ENCODE results near the gene PHF2. TPM values are rescaled to one million over a fixed set of nuclear protein-coding genes. Genes with fewer than 3 reads are reported as not detected.

The PHF2 gene
- polyA plus RNA-seq, 1 of the 3 experiments (the other 2 are of a cell fraction), result 11.2 TPM

DNA sequence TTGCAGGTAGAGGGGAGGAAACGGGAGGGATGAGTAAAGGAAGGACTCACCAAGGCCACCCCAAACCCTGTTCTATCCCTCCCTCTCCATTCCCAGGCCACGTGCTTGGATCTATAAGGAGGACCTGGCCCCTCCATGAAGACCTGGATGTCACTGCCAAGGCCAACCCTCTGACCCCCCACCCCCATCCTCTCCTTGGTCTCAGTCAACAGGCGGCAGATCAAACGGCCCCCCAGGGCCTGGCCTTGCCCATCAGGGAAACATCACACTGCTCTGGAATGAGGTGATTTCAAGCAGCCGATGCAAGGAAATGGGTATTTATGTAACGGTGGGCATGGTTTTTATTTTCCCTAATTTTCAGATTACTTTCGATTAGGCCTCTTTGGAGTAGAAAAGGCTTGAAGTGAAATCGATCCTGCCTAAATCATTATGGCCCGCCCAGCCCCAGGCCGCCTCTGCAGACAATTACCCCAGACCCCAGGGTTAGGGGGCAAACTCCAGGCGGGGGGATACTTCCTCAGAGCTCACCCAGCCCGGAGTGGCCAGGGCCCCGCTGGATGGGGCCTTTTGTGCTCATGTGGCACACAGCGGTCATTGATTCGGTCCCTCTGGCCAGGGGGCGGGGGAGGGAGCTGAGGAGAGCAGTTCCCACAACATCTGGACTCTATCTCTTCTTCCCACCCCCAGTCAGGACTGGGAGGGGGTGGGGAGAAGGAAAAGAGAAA, 125.3 kb downstream of the PHF2 start:
- Histone ChIP-seq H3K9ac (no peak overlapping the region), H3K4me3 (ENCODE audit: low read depth in 2 of 2, low read length in 1 of 2) (no peak overlapping the region), H3K36me3 (replicated peaks in 1 of 2; ENCODE audit: control insufficient read depth in 1 of 2, insufficient read depth in 2 of 2, low read length in 1 of 2) (no peaks in the 10 kb centered on the region), H2AFZ (ENCODE audit: low read depth) (no peak overlapping the region), H3K9me2 (no peaks in the 10 kb centered on the region), H3K4me1 (ENCODE audit: control insufficient read depth in 1 of 2, insufficient read depth in 2 of 2, low read depth in 1 of 2, low read length in 1 of 2) (no peaks in the 10 kb centered on the region), H3K4me2 (no peak overlapping the region), H3K9me3 (no peaks in the 10 kb centered on the region), H3K27me3 (ENCODE audit: insufficient read depth) (no peaks in the 10 kb centered on the region), H3K79me2 (ENCODE audit: insufficient read depth) (no peaks in the 10 kb centered on the region), H3F3A (replicated peaks; ENCODE audit: insufficient read depth) (no peaks in the 10 kb centered on the region), H4K20me1 (ENCODE audit: insufficient read depth) (no peaks in the 10 kb centered on the region), H3K27ac (ENCODE audit: low read depth in 2 of 2, low read length in 1 of 2) (no peak overlapping the region)
- no peak for DNase-seq
- WGBS (ENCODE audit: low lambda C conversion rate), result 39% methylated on average over 16 of the region's 16 CpGs
- ChIA-PET POLR2A (no interaction called here), CTCF (interaction anchor here (1.3 kb wide), 1 partner anchor 11 kb away, joined by 5 read pairs; no protein-coding TSS in a partner anchor)
- no peak for TF ChIP-seq ELF1 (IDR thresholded peaks at IDR 0.05)
- TF ChIP-seq RAD21 (IDR thresholded peaks at IDR 0.05; ENCODE audit: low read length), result no peak
- TF ChIP-seq EZH2phosphoT487 (IDR thresholded peaks at IDR 0.05; ENCODE audit: borderline replicate concordance, low read depth), result no peak

DNA sequence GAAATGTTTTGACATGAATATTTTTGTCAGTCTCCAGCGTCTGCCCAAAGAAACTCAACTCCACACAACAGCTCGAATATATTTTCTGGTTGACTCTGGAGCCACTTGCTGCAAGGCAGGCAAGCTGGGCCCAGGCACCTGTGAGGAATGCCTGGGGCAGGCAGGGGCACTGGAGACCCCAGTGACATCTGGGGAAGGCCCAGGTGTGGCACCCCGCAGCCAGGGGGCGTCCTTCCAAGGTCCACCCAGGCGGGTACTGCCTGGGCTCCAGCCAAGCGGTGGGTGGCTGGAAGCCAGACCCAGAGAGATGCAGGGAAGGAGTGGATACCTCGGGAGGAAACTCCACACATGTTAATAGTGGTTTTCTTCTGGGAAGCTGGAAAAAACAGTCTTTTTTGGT, 125.9 kb downstream of the PHF2 start:
- WGBS (ENCODE audit: low lambda C conversion rate), result 39% methylated on average over 7 of the region's 7 CpGs
- H3K4me2 ChIP-seq, result no peak overlapping the region
- no peaks in the 10 kb centered on the region for H3F3A ChIP-seq (replicated peaks; ENCODE audit: insufficient read depth)
- no peaks in the 10 kb centered on the region for H3K79me2 ChIP-seq (ENCODE audit: insufficient read depth)
- H2AFZ ChIP-seq (ENCODE audit: low read depth), result no peak overlapping the region
- H4K20me1 ChIP-seq (ENCODE audit: insufficient read depth), result no peaks in the 10 kb centered on the region
- TF ChIP-seq, protein P1, sequence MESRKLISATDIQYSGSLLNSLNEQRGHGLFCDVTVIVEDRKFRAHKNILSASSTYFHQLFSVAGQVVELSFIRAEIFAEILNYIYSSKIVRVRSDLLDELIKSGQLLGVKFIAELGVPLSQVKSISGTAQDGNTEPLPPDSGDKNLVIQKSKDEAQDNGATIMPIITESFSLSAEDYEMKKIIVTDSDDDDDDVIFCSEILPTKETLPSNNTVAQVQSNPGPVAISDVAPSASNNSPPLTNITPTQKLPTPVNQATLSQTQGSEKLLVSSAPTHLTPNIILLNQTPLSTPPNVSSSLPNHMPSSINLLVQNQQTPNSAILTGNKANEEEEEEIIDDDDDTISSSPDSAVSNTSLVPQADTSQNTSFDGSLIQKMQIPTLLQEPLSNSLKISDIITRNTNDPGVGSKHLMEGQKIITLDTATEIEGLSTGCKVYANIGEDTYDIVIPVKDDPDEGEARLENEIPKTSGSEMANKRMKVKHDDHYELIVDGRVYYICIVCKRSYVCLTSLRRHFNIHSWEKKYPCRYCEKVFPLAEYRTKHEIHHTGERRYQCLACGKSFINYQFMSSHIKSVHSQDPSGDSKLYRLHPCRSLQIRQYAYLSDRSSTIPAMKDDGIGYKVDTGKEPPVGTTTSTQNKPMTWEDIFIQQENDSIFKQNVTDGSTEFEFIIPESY (IDR thresholded peaks at IDR 0.05; ENCODE audit: borderline replicate concordance, low read depth), result no peak
- no peak for TF ChIP-seq ELF1 (IDR thresholded peaks at IDR 0.05)
- TF ChIP-seq SMC3 (IDR thresholded peaks at IDR 0.05; ENCODE audit: low read depth, low read length), result no peak
- no peak for TF ChIP-seq TCF12 (IDR thresholded peaks at IDR 0.05)
- TF ChIP-seq, protein P2, sequence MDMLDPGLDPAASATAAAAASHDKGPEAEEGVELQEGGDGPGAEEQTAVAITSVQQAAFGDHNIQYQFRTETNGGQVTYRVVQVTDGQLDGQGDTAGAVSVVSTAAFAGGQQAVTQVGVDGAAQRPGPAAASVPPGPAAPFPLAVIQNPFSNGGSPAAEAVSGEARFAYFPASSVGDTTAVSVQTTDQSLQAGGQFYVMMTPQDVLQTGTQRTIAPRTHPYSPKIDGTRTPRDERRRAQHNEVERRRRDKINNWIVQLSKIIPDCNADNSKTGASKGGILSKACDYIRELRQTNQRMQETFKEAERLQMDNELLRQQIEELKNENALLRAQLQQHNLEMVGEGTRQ (IDR thresholded peaks at IDR 0.05; ENCODE audit: borderline replicate concordance, low read depth, low read length), result no peak
- TF ChIP-seq RXRA (IDR thresholded peaks at IDR 0.05; ENCODE audit: borderline replicate concordance, low read depth), result no peak
- TF ChIP-seq GATA2 (CRISPR knock-in tag; IDR thresholded peaks at IDR 0.05), result no peak
- TF ChIP-seq FOXM1 (IDR thresholded peaks at IDR 0.05; ENCODE audit: low read depth), result no peak
- TF ChIP-seq, protein P3, sequence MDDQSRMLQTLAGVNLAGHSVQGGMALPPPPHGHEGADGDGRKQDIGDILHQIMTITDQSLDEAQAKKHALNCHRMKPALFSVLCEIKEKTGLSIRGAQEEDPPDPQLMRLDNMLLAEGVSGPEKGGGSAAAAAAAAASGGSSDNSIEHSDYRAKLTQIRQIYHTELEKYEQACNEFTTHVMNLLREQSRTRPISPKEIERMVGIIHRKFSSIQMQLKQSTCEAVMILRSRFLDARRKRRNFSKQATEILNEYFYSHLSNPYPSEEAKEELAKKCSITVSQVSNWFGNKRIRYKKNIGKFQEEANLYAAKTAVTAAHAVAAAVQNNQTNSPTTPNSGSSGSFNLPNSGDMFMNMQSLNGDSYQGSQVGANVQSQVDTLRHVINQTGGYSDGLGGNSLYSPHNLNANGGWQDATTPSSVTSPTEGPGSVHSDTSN (IDR thresholded peaks at IDR 0.05), result no peak
- TF ChIP-seq NRF1 (IDR thresholded peaks at IDR 0.05; ENCODE audit: low read depth, low read length), result no peak
- TF ChIP-seq JUND (IDR thresholded peaks at IDR 0.05), result no peak
- no peak for TF ChIP-seq GABPA (IDR thresholded peaks at IDR 0.05; ENCODE audit: low read depth)
- TF ChIP-seq, protein P4, sequence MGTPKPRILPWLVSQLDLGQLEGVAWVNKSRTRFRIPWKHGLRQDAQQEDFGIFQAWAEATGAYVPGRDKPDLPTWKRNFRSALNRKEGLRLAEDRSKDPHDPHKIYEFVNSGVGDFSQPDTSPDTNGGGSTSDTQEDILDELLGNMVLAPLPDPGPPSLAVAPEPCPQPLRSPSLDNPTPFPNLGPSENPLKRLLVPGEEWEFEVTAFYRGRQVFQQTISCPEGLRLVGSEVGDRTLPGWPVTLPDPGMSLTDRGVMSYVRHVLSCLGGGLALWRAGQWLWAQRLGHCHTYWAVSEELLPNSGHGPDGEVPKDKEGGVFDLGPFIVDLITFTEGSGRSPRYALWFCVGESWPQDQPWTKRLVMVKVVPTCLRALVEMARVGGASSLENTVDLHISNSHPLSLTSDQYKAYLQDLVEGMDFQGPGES (IDR thresholded peaks at IDR 0.05; ENCODE audit: low read depth, low read length), result no peak
- TF ChIP-seq TAF1 (IDR thresholded peaks at IDR 0.05; ENCODE audit: borderline replicate concordance, low read depth, low read length), result no peak
- no peak for TF ChIP-seq MEF2A (IDR thresholded peaks at IDR 0.05; ENCODE audit: borderline replicate concordance, low read depth)
- H3K27me3 ChIP-seq (ENCODE audit: insufficient read depth), result no peaks in the 10 kb centered on the region
- H3K9ac ChIP-seq, result no peak overlapping the region
- H3K4me1 ChIP-seq (ENCODE audit: control insufficient read depth in 1 of 2, insufficient read depth in 2 of 2, low read depth in 1 of 2, low read length in 1 of 2), result no peaks in the 10 kb centered on the region
- ChIA-PET POLR2A (no interaction called here), CTCF (interaction anchor here (1.3 kb wide), 1 partner anchor 10 kb away, joined by 5 read pairs; no protein-coding TSS in a partner anchor)
- no peaks in the 10 kb centered on the region for H3K9me3 ChIP-seq
- H3K27ac ChIP-seq (ENCODE audit: low read depth in 2 of 2, low read length in 1 of 2), result no peak overlapping the region
- H3K36me3 ChIP-seq (replicated peaks in 1 of 2; ENCODE audit: control insufficient read depth in 1 of 2, insufficient read depth in 2 of 2, low read length in 1 of 2), result no peaks in the 10 kb centered on the region
- H3K4me3 ChIP-seq (ENCODE audit: low read depth in 2 of 2, low read length in 1 of 2), result no peak overlapping the region
- no peak for DNase-seq
- no peaks in the 10 kb centered on the region for H3K9me2 ChIP-seq

All from SK-N-SH (cell line).